Fibroblast of lung (primary cell): ENCODE measurements around the gene ZNF432. TPM values are rescaled to one million over a fixed set of nuclear protein-coding genes. Genes with fewer than 3 reads are reported as not detected.

ENCODE experiments used
- DNase-seq, 2 donors: peaks; one replicate each; pipeline versions ENCODE4 v3.0.0 to v3.0.0-alpha.2; 2010; ENCODE audit warnings: low read depth in 2 of 2
- H2AFZ ChIP-seq: 2 replicates; pipeline ENCODE4 v1.5.1; 2012; ENCODE audit warnings: low read length, control low read depth, inconsistent platforms
- H3K27ac ChIP-seq: 2 replicates; pipeline ENCODE4 v1.5.1; 2011; ENCODE audit warnings: low read length, control low read depth; ENCODE audit not compliant: insufficient read depth
- H3K27me3 ChIP-seq: 2 replicates; pipeline ENCODE4 v1.5.1; 2011; ENCODE audit warnings: mild to moderate bottlenecking, low read length; ENCODE audit not compliant: control insufficient read depth, insufficient read depth
- H3K36me3 ChIP-seq: 2 replicates; pipeline ENCODE4 v1.5.1; 2011; ENCODE audit warnings: low read length; ENCODE audit not compliant: control insufficient read depth, insufficient read depth
- H3K4me1 ChIP-seq: 2 replicates; pipeline ENCODE4 v1.5.1; 2011; ENCODE audit warnings: low read length; ENCODE audit not compliant: control insufficient read depth, insufficient read depth; ENCODE audit errors: extremely low read depth
- H3K4me2 ChIP-seq: 2 replicates; pipeline ENCODE4 v1.5.1; 2011; ENCODE audit warnings: low read length, control low read depth; ENCODE audit not compliant: insufficient read depth; ENCODE audit errors: extremely low read depth
- H3K4me3 ChIP-seq, 4 experiments: fragments of 200-600 bp in 1 of 4; sonication (generic) in 1 of 4; replicated peaks in 1 of 4; 2 replicates each; pipeline ENCODE4 v1.5.1; 2011 to 2016; ENCODE audit warnings: low read length in 4 of 4, low read depth in 3 of 4, mild to moderate bottlenecking in 3 of 4, control low read depth in 2 of 4, inconsistent platforms in 1 of 4, mixed read lengths in 1 of 4; ENCODE audit not compliant: insufficient read depth in 1 of 4; ENCODE audit errors: control extremely low read depth in 1 of 4
- H3K79me2 ChIP-seq: 2 replicates; pipeline ENCODE4 v1.5.1; 2012; ENCODE audit warnings: mild to moderate bottlenecking, low read length, inconsistent platforms; ENCODE audit not compliant: control insufficient read depth, insufficient read depth
- H3K9ac ChIP-seq: 2 replicates; pipeline ENCODE4 v1.5.1; 2011; ENCODE audit warnings: mild to moderate bottlenecking, low read length, control low read depth; ENCODE audit not compliant: insufficient read depth
- H3K9me3 ChIP-seq: 2 replicates; pipeline ENCODE4 v1.5.1; 2012; ENCODE audit warnings: low read depth, low read length; ENCODE audit not compliant: control insufficient read depth, insufficient read depth
- H4K20me1 ChIP-seq: 2 replicates; pipeline ENCODE4 v1.5.1; 2011; ENCODE audit warnings: low read length; ENCODE audit not compliant: control insufficient read depth, insufficient read depth; ENCODE audit errors: extremely low read depth
- CTCF ChIP-seq, 2 donors: IDR thresholded peaks in 1 of 2; conservative IDR thresholded peaks in 1 of 2; 1 replicate in 1 of 2; 2 replicates in 1 of 2; pipeline ENCODE4 v1.5.1; 2011 to 2012; ENCODE audit warnings: low read length in 2 of 2, control low read depth in 1 of 2, inconsistent platforms in 1 of 2, low read depth in 1 of 2, mild to moderate bottlenecking in 1 of 2
- EZH2 ChIP-seq: IDR thresholded peaks from 2 replicates; pipeline ENCODE4 v1.5.1; 2012; ENCODE audit warnings: low read length, control low read depth, mild to moderate bottlenecking; ENCODE audit errors: missing control alignments
- polyA plus RNA-seq, 2 donors: library from polyadenylated mRNA; depleted of rRNA in 1 of 2; stranded (reverse) in 1 of 2; unstranded in 1 of 2; fragments of >200 nt; gene quantifications; 2 replicates each; pipeline ENCODE4 v1.2.1, GENCODE V29; 2011 to 2012; ENCODE audit warnings: missing spikeins in 1 of 2
- total RNA-seq: library from RNA; depleted of rRNA; stranded (reverse); fragments of >200 nt; gene quantifications from 2 replicates; pipeline ENCODE4 v1.2.1, GENCODE V29; 2014

The ZNF432 gene
- total and polyA plus RNA-seq, 2 donors (not counting 1 experiment from before 2014, with no cell fraction given): 5.7 to 10.2 TPM

- Histone ChIP-seq H3K27me3 (no peaks in the 10 kb centered on the region), H3K4me3 (no peak overlapping the region), H3K4me2 (no peak overlapping the region), H3K9ac (no peak overlapping the region), H3K27ac (no peak overlapping the region), H3K79me2 (no peaks in the 10 kb centered on the region), H3K4me1 (no peaks in the 10 kb centered on the region), H2AFZ (no peak overlapping the region), H4K20me1 (no peaks in the 10 kb centered on the region), H3K36me3 (peaks cover 21% of the 10 kb centered on the region), H3K9me3 (no peaks in the 10 kb centered on the region)
- no peak for DNase-seq
- TF ChIP-seq EZH2: no peak
- TF ChIP-seq CTCF (conservative IDR thresholded peaks at IDR 0.05 in 1 of 2, IDR thresholded peaks at IDR 0.05 in 1 of 2; ENCODE audit: low read depth in 1 of 2, low read length in 2 of 2): no peak
Measured at GRCh38 chr19:52020506-52020905, 28.1 kb downstream of the ZNF432 start.

- Histone ChIP-seq H3K36me3 (no peaks in the 10 kb centered on the region), H4K20me1 (no peaks in the 10 kb centered on the region), H3K4me3 (no peak overlapping the region), H3K4me2 (no peak overlapping the region), H3K9me3 (no peaks in the 10 kb centered on the region), H2AFZ (no peak overlapping the region), H3K9ac (no peak overlapping the region), H3K27me3 (no peaks in the 10 kb centered on the region), H3K4me1 (no peaks in the 10 kb centered on the region), H3K27ac (no peak overlapping the region), H3K79me2 (no peaks in the 10 kb centered on the region)
- no peak for DNase-seq
- TF ChIP-seq CTCF (conservative IDR thresholded peaks at IDR 0.05 in 1 of 2, IDR thresholded peaks at IDR 0.05 in 1 of 2; ENCODE audit: low read depth in 1 of 2, low read length in 2 of 2): no peak
- no peak for TF ChIP-seq EZH2
Measured at GRCh38 chr19:52010674-52011073, 38.0 kb downstream of the ZNF432 start.

GRCh38 chr19:52007806-52008557, 40.7 kb downstream of the ZNF432 start, which contains the start of gene ZNF615:
Gene ZNF615 (minus strand): TSS chr19:52008211. CDS start chr19:52003711, 4,500 bp downstream.
- no peaks in the 10 kb centered on the region for H3K4me1 ChIP-seq
- TF ChIP-seq CTCF (conservative IDR thresholded peaks at IDR 0.05 in 1 of 2, IDR thresholded peaks at IDR 0.05 in 1 of 2; ENCODE audit: low read depth in 1 of 2, low read length in 2 of 2) (no peak), EZH2 (no peak)
- peak within 1 kb of the TSS; percentile 54 for H3K9ac ChIP-seq
- peak within 1 kb of the TSS; percentile 87 to 98 (median 96) for H3K4me3 ChIP-seq
- H3K27ac ChIP-seq: peak within 1 kb of the TSS; percentile 80
- H3K9me3 ChIP-seq: no peaks in the 10 kb centered on the region
- DNase-seq: peak; percentile 81 to 88
- H2AFZ ChIP-seq: peak within 1 kb of the TSS; percentile 100
- no peaks in the 10 kb centered on the region for H3K27me3 ChIP-seq
- H3K36me3 ChIP-seq: no peaks in the 10 kb centered on the region
- H4K20me1 ChIP-seq: no peaks in the 10 kb centered on the region
- no peaks in the 10 kb centered on the region for H3K79me2 ChIP-seq
- peak within 1 kb of the TSS; percentile 78 for H3K4me2 ChIP-seq
